Endothelial cell of umbilical vein (primary cell): Measurements from ENCODE around the gene CEACAM1. TPM values are rescaled to one million over a fixed set of nuclear protein-coding genes. Genes with fewer than 3 reads are reported as not detected.

Experiments used
- BruUV-seq: library from RNA; stranded (reverse); fragments of 400-500 nt; replicated peaks from 2 replicates; lab custom pipeline; 2021; lab: Mats Ljungman, UMichigan
- CTCF ChIA-PET: fragments of 300-600, 350-600 bp; sonication (Branson Sonifier 250); formaldehyde crosslinking; loops from one replicate; lab custom pipeline; 2021; ENCODE audit warnings: antibody characterized with exemption, inconsistent platforms; lab: Charles Lee
- POLR2A ChIA-PET: fragments of 300-600, 350-600 bp; sonication (Branson Sonifier 250); formaldehyde crosslinking; loops from one replicate; lab custom pipeline; 2021; ENCODE audit warnings: antibody characterized with exemption, inconsistent platforms; lab: Charles Lee
- DNase-seq: peaks from one replicate; pipeline ENCODE4 v3.0.0-alpha.2; 2011; ENCODE audit warnings: low read depth, low spot score
- FAIRE-seq: peaks from 2 replicates; lab custom pipeline; 2011; peaks lifted over from hg19 to GRCh38; lab: Jason Lieb, UNC
- H2AFZ ChIP-seq: 2 replicates; pipeline ENCODE4 v1.6.0; 2012; ENCODE audit warnings: low read depth, low read length, control low read depth, inconsistent platforms
- H3K27ac ChIP-seq: 2 replicates; pipeline ENCODE4 v1.5.1; 2011; ENCODE audit warnings: low read depth, mild to moderate bottlenecking, control low read depth, low read length, moderate library complexity; ENCODE audit not compliant: insufficient read depth
- H3K27me3 ChIP-seq, 2 experiments: 2 replicates each; pipeline versions ENCODE4 v1.6.0 to v1.6.1; 2011; ENCODE audit warnings: low read length in 2 of 2, mixed read lengths in 1 of 2; ENCODE audit not compliant: control insufficient read depth in 2 of 2, insufficient read depth in 2 of 2
- H3K36me3 ChIP-seq, 2 experiments: 2 replicates in 1 of 2; 3 replicates in 1 of 2; pipeline ENCODE4 v1.5.1; 2011; ENCODE audit warnings: low read length in 2 of 2, mild to moderate bottlenecking in 1 of 2, moderate library complexity in 1 of 2; ENCODE audit not compliant: control insufficient read depth in 2 of 2, insufficient read depth in 2 of 2; ENCODE audit errors: extremely low read depth in 1 of 2
- H3K4me1 ChIP-seq: 3 replicates; pipeline ENCODE4 v1.5.1; 2011; ENCODE audit warnings: mild to moderate bottlenecking, low read length; ENCODE audit not compliant: control insufficient read depth, insufficient read depth; ENCODE audit errors: extremely low read depth
- H3K4me2 ChIP-seq: 2 replicates; pipeline ENCODE4 v1.6.1; 2011; ENCODE audit warnings: low read length, control low read depth, mixed read lengths; ENCODE audit not compliant: insufficient read depth
- H3K4me3 ChIP-seq, 3 experiments: fragments of 200-600 bp in 1 of 3; sonication (generic), shearing (Covaris generic) in 1 of 3; replicated peaks in 1 of 3; 2 replicates each; pipeline ENCODE4 v1.5.1; 2011 to 2016; ENCODE audit warnings: control low read depth in 3 of 3, low read length in 3 of 3, mild to moderate bottlenecking in 2 of 3, inconsistent platforms in 1 of 3, low read depth in 1 of 3, moderate library complexity in 1 of 3; ENCODE audit not compliant: insufficient read depth in 1 of 3
- H3K79me2 ChIP-seq: 2 replicates; pipeline ENCODE4 v1.6.0; 2012; ENCODE audit warnings: low read length, inconsistent platforms; ENCODE audit not compliant: control insufficient read depth, insufficient read depth
- H3K9ac ChIP-seq: replicated peaks from 2 replicates; pipeline ENCODE3; 2011; ENCODE audit warnings: low read length, control low read depth; ENCODE audit not compliant: insufficient read depth; ENCODE audit errors: extremely low read depth
- H3K9me1 ChIP-seq: replicated peaks from 3 replicates; pipeline ENCODE4 v1.6.0; 2011; ENCODE audit warnings: mild to moderate bottlenecking, low read length; ENCODE audit not compliant: control insufficient read depth, insufficient read depth; ENCODE audit errors: extremely low read depth
- H3K9me3 ChIP-seq: replicated peaks from 2 replicates; pipeline ENCODE4 v1.5.1; 2012; ENCODE audit warnings: low read length, inconsistent platforms; ENCODE audit not compliant: control insufficient read depth, insufficient read depth
- H4K20me1 ChIP-seq: replicated peaks from 2 replicates; pipeline ENCODE3; 2011; ENCODE audit warnings: mild to moderate bottlenecking, low read length; ENCODE audit not compliant: control insufficient read depth, insufficient read depth; ENCODE audit errors: extremely low read depth
- CTCF ChIP-seq, 2 donors: IDR thresholded peaks; 1 replicate in 1 of 2; 2 replicates in 1 of 2; pipeline ENCODE4 v1.5.1; 2011; ENCODE audit warnings: low read length in 2 of 2, mild to moderate bottlenecking in 2 of 2, moderate library complexity in 2 of 2, control low read depth in 1 of 2, inconsistent platforms in 1 of 2, low read depth in 1 of 2; ENCODE audit not compliant: insufficient read depth in 1 of 2; ENCODE audit errors: extremely low read depth in 1 of 2
- EZH2 ChIP-seq: IDR thresholded peaks from 2 replicates; pipeline ENCODE4 v1.6.1; 2012; ENCODE audit warnings: borderline replicate concordance, low read depth, mild to moderate bottlenecking, moderate library complexity, low read length, inconsistent platforms; ENCODE audit not compliant: severe bottlenecking
- FOS ChIP-seq: IDR thresholded peaks from 2 replicates; pipeline ENCODE4 v1.6.1; 2011; ENCODE audit warnings: mild to moderate bottlenecking, low read length, moderate library complexity, borderline replicate concordance; ENCODE audit not compliant: insufficient read depth
- GATA2 ChIP-seq: IDR thresholded peaks from 2 replicates; pipeline ENCODE4 v1.7.0; 2011; ENCODE audit warnings: low read depth, mild to moderate bottlenecking, moderate library complexity, mixed read lengths, low read length; ENCODE audit not compliant: insufficient read length, insufficient read depth
- JUN ChIP-seq: IDR thresholded peaks from 2 replicates; pipeline ENCODE4 v1.6.1; 2011; ENCODE audit warnings: borderline replicate concordance, low read depth; ENCODE audit not compliant: insufficient read length, insufficient read depth
- MYC ChIP-seq: IDR thresholded peaks from one replicate; pipeline ENCODE4 v1.6.1; 2011; ENCODE audit warnings: mild to moderate bottlenecking, low read depth, low read length
- POLR2A ChIP-seq: IDR thresholded peaks from 2 replicates; pipeline ENCODE4 v1.6.1; 2012; ENCODE audit warnings: low read depth, mild to moderate bottlenecking, control low read depth, low read length
- dilution Hi-C: fragments of 300-500 bp; cut with MboI; formaldehyde crosslinking; loops from one replicate; pipeline ENCODE4 v1.15.0; 2019; ENCODE audit warnings: low sequenced_read_pairs; ENCODE audit not compliant: extremely low pct_ligation_motif_present
- intact Hi-C: fragments of 100-400 bp; cut with micrococcal nuclease; formaldehyde crosslinking; loops from one replicate; pipeline ENCODE4 v1.10.0; 2022
- polyA plus RNA-seq, 4 experiments: library from polyadenylated mRNA; depleted of rRNA in 3 of 4; stranded (reverse) in 3 of 4; unstranded in 1 of 4; fragments of >200 nt; gene quantifications; 2 replicates each; pipeline versions ENCODE4 v1.2.1 to v1.2.3, GENCODE V29; 2011 to 2012; ENCODE audit warnings: missing spikeins in 1 of 4
- total RNA-seq: library from RNA; stranded (reverse); gene quantifications from 2 replicates; pipeline ENCODE4 v1.2.3, GENCODE V29; 2021
- TF ChIP-seq, protein P1 (sequence below): IDR thresholded peaks from 2 replicates; pipeline ENCODE4 v1.6.1; 2011; ENCODE audit not compliant: insufficient read depth, insufficient read length

The CEACAM1 gene
- total and polyA plus RNA-seq, 2 donors (not counting 3 experiments of a cell fraction or from before 2014, with no cell fraction given): 3.5 to 3.6 TPM

- Histone ChIP-seq H3K4me1 (no peaks in the 10 kb centered on the region), H4K20me1 (no peaks in the 10 kb centered on the region), H3K4me2 (no peak overlapping the region), H3K79me2 (no peaks in the 10 kb centered on the region), H3K27ac (no peak overlapping the region), H3K9me3 (no peaks in the 10 kb centered on the region), H3K9ac (no peak overlapping the region), H3K36me3 (no peaks in the 10 kb centered on the region), H2AFZ (no peak overlapping the region), H3K9me1 (no peaks in the 10 kb centered on the region), H3K27me3 (no peaks in the 10 kb centered on the region), H3K4me3 (no peak overlapping the region)
- no peak for TF ChIP-seq EZH2
- TF ChIP-seq CTCF (IDR thresholded peaks at IDR 0.05; ENCODE audit: extremely low read depth in 1 of 2, insufficient read depth in 1 of 2, low read depth in 1 of 2, low read length in 2 of 2): no peak
- TF ChIP-seq JUN: no peak
- TF ChIP-seq GATA2: no peak
- TF ChIP-seq MYC: no peak
- TF ChIP-seq FOS: no peak
- no peak for TF ChIP-seq POLR2A
- TF ChIP-seq, protein P1, sequence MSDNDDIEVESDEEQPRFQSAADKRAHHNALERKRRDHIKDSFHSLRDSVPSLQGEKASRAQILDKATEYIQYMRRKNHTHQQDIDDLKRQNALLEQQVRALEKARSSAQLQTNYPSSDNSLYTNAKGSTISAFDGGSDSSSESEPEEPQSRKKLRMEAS: no peak
- intact Hi-C loops: no loop called here
- DNase-seq (no peak), FAIRE-seq (no peak)
- ChIA-PET POLR2A (no interaction called here), CTCF (no interaction called here)
- BruUV-seq: no TSS peak
- dilution Hi-C loops: no loop called here
Observed at GRCh38 chr19:42547929-42548328, 19.6 kb upstream of the CEACAM1 start.
